ENCODE results near the gene FBRS.
"Not testable (repeated sequence)": the region's sequence is repeated elsewhere in the genome, so short reads cannot be mapped to it uniquely, and the experiment has no call there.

FBRS gene

DNA sequence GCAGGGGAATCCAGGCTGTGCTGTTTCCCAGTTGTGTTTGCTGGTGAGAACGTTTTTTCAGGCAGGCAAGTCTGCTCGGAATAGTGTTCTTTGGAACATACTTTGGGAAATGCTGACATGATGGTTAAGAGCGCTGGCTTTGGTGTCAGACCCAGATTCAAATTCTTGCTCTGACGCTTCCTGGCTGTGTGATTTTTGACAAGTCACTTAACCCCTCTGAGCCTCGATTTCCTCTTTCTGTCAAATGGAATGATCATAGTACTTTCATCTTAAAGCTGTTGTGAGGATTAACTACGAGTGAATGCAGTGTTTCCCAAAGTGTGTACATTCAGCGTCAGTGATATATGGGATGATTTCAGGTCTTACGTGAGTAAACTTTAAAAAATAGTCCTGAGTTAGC, 4.8 kb downstream of the FBRS start:
- in situ Hi-C loops (cut with HindIII; ENCODE audit: low sequenced_read_pairs): no loop called here

- in situ Hi-C loops (cut with HindIII; ENCODE audit: low sequenced_read_pairs): no loop called here
Measured at GRCh38 chr16:30663820-30664219, 5.6 kb downstream of the FBRS start.

- in situ Hi-C loops (cut with HindIII; ENCODE audit: low sequenced_read_pairs): no loop called here
Measured at GRCh38 chr16:30664616-30665109, 6.4 kb downstream of the FBRS start.

- in situ Hi-C loops (cut with HindIII; ENCODE audit: low sequenced_read_pairs): no loop called here
Measured at GRCh38 chr16:30665155-30665829, 7.1 kb downstream of the FBRS start.

GRCh38 chr16:30665830-30666190, 7.6 kb downstream of the FBRS start:
- in situ Hi-C loops (cut with HindIII; ENCODE audit: low sequenced_read_pairs): no loop called here

DNA sequence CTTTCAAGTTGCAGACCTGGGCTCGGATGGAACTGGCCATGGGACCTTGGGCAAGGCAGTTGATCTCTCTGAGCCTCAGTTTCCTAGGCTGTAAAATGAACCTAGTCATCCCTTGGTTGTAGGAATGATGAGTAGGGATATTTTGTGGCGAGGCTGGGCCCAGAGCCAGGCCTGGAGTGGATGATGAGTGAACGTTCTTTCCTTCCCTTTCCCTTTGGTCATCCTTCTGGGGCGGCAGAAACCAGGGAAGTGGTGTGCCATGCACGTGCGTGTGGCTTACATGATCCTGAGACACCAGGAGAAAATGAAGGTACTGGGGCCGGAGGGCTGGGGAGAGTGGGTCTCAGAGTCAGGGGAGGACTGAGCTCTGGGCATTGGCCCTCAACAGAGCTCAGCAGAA, 8.4 kb downstream of the FBRS start:
- in situ Hi-C loops (cut with HindIII; ENCODE audit: low sequenced_read_pairs): no loop called here

DNA sequence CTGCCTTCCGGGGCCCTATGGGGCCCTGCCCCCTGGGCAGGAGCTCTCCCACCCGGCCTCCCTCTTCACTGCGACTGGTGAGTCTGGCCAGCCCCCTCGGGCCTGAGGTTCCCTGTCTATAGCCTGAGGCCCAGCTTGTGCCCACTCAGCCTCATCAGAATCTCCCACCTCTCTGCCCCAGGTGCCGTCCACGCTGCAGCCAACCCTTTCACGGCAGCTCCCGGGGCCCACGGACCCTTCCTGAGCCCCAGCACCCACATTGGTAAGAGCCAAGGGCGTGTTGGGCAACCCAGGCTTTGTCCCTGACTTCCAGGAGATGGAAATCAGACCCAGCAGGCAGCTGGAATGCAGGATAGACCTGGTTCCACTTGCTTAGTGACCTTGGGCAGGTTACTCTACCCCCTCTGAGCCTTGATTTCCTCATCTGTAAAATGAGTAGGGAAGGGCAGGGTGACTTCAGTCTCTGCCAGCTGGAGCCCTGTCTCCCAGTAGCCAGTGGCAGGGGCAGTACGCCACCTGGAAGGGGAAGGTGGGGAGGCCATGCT, 9.2 kb downstream of the FBRS start:
- in situ Hi-C loops (cut with HindIII; ENCODE audit: low sequenced_read_pairs): no loop called here

DNA sequence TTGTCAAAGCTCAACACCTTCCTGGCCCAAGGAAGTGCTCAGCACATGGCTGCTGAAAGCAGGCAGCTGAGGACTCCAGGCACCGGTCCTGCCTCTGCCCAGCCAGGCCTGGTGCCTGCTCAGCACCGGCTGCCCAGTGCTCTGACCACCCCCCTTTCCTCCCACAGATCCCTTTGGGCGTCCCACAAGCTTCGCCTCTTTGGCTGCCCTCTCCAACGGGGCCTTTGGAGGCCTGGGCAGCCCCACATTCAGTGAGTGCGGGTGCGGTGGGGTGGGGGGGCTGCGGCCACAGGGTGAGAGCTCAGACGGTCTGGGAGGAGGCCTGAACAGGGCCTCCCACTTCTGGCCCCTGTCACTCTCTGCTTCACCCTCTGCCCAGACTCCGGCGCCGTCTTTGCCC, 10.2 kb downstream of the FBRS start:
- in situ Hi-C loops (cut with HindIII; ENCODE audit: low sequenced_read_pairs): no loop called here

DNA sequence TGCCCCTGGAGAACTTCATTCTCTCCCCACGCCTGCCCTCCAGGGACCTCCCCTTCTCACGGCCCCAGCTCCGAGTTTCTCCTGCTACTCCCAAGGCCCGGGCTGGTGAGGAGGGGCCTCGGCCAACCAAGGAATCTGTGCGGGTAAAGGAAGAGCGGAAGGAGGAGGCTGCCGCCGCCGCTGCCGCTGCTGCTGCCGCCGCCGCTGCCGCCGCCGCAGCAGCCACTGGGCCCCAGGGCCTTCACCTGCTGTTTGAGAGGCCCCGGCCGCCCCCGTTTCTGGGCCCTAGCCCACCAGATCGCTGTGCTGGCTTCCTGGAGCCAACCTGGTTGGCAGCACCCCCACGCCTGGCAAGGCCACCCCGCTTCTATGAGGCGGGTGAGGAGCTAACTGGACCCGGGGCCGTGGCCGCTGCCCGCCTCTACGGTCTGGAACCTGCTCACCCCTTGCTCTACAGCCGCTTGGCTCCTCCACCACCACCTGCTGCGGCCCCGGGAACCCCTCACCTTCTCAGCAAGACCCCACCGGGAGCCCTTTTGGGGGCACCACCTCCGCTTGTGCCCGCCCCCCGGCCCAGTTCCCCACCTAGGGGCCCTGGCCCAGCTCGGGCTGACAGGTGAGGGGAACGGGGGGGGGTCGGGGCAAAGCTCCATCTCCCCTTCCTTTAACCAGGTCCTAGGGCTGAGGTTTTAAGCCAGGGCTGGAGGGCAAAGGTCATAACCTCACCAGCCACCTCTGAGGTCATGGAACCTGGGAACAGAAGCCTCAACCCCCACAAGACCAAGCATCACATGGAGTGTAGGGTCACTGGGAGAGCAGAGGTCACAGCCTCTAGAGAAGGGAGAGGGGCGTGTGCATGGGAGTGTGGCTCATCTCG, 11.0 kb downstream of the FBRS start:
- in situ Hi-C loops (cut with HindIII; ENCODE audit: low sequenced_read_pairs): no loop called here

DNA sequence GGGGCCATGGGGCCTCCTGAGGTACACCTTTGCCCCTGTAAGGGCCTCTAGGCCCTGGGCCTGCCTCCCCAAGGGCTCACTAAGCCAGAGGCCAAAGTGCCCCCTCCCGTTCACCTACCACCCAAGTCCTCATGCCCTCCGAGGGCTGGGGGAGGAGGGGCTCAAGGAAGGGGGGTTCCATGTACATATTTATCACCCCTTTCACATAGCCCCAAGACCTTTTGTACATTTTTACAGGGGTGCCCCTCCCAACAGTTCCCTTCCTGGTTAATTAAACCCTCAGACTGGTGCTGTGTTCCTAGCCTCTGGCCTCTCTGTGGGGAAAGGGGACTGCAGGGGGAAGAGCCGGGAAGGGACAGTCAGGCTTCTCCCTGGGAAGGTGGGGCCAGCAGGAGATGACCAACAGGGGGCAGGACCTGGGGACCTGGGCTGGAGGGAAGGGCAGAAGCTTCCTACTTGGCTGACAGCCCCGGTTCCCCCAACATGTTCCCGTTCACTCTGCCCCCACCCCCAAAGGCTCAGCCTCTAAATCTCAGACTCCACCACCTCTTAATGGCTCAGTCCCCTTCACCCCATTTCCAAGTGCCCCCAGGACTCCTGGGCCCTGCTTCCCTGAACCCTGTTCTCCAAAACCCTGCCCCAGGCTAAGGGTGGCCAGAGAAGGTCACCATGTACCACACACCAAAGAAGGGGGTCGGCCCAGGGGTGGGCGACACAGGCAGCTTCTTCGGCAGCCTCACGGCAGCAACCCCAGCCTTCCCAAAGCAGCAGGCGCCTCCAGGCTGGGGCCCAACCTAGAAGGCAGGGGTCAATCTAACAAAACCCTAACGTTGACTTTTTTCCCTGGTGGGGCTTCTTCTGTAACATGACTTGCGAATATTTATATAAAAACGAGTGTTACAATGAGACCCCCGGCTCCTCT, 11.9 kb downstream of the FBRS start:
- in situ Hi-C loops (cut with HindIII; ENCODE audit: low sequenced_read_pairs): no loop called here

GRCh38 chr16:30675143-30675542, 16.9 kb downstream of the FBRS start:
- in situ Hi-C loops (cut with HindIII; ENCODE audit: low sequenced_read_pairs): no loop called here

- in situ Hi-C loops (cut with HindIII; ENCODE audit: low sequenced_read_pairs): no loop called here
Measured at GRCh38 chr16:30677931-30678585, 19.8 kb downstream of the FBRS start.

- in situ Hi-C loops (cut with HindIII; ENCODE audit: low sequenced_read_pairs): no loop called here
Measured at GRCh38 chr16:30678586-30678970, 20.3 kb downstream of the FBRS start.

- in situ Hi-C loops (cut with HindIII; ENCODE audit: low sequenced_read_pairs): no loop called here
Measured at GRCh38 chr16:30680326-30680725, 22.1 kb downstream of the FBRS start.

DNA sequence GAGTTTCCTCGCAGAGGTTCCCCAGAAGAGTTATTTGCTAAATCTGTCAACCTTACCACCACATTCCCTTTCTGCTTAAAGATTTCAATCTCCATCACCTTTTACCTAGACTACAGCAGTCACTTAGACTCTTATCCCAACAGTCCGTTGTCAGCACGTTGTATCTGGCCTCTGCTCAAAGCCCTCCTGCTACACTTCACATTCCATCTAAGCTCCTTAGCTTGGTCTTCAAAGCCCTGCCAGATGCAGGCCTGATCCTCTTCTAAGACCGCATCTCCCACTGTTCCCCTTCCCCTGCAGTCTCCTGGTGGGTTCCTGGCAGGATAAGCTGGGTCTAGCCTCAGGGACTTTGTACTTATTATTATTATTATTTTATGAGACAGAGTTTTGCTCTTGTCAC, 30.5 kb downstream of the FBRS start:
- in situ Hi-C loops (cut with HindIII; ENCODE audit: low sequenced_read_pairs): no loop called here

DNA sequence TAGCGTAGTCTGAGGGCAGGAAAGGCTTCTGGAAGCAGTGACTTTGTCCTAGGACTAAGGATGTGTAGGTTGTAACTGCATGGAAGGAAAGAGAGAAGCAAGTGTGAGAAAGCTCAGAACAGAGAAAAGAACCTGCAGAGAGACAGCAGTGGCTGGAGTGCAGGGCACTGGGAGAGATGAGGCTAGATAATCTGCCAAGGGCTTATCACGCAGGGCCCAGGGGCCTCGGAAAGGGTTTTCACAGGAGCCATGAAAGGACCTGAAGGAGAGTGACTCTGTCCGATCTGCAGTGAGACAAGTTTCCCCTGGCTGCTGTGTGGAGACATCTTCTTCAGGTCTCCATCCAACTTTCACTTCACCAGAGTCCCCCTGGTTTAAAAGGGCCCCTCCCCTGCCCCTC, 33.7 kb downstream of the FBRS start:
- in situ Hi-C loops (cut with HindIII; ENCODE audit: low sequenced_read_pairs): no loop called here

GRCh38 chr16:30692396-30693064, 34.3 kb downstream of the FBRS start:
- in situ Hi-C loops (cut with HindIII; ENCODE audit: low sequenced_read_pairs): no loop called here

DNA sequence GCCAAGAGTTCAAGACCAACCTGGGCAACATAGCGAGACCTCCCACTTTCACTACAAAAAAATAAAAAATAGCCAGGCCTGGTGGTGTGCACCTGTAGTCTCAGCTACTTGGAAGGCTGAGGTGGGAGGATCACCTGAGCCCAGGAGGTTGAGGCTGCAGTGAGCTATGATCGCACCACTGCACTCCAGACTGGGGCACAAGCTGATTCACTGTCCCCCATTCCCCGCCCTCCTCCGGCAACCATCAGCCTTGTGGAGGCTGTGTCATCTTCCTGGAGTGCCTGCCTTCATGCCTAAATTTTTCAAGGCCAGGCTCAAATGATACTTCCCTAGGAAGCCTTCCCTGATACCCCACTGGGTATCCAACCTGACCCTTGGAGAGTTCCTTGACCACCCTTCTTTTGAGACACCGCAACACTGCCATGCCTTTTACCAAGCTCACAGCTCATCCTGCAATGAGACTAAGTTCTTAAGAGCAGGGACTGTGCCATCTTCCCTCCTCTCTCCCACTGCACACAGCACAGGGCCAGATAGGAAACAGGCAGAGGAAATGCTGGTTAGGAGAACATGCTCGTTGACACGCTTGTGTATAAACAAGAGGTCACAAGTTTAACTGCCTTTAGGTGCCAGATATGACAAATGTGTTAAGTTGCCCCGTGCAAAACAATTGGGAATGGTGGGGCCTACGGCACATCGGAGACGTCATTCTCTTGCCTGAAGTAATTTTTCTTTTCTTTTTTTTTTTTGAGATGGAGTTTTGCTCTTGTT, 36.9 kb downstream of the FBRS start:
- in situ Hi-C loops (cut with HindIII; ENCODE audit: low sequenced_read_pairs): no loop called here

DNA sequence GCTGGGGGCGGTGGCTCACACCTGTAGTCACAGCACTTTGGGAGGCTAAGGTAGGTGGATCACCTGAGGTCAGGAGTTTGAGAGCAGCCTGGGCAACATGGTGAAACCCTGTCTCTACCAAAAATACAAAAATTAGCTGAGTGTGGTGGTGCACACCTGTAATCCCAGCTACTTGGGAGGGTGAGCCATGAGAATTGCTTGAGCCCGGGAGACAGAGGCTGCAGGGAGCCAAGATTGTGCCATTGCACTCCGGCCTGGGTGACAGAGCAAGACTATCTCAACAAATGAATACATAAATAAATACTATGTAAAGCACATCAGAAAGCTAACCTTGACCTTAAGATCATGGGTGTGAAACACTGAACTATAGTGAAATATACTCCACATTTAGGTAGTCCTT, 38.4 kb downstream of the FBRS start:
- in situ Hi-C loops (cut with HindIII; ENCODE audit: low sequenced_read_pairs): not testable (repeated sequence)

Measured in DLD1 (cell line).